Endothelial cell (in vitro differentiated cells): Measurements from ENCODE around the gene RELCH. TPM values are rescaled to one million over a fixed set of nuclear protein-coding genes. Genes with fewer than 3 reads are reported as not detected.

Experiments used
- DNase-seq: peaks from one replicate; pipeline ENCODE4 v3.0.0; 2021; ENCODE audit warnings: low spot score
- H3K27ac Mint-ChIP-seq: one replicate; pipeline ENCODE4 v1.8.0; 2021; ENCODE audit warnings: mixed read lengths, inconsistent platforms; ENCODE audit not compliant: unreplicated experiment
- H3K27me3 Mint-ChIP-seq: one replicate; pipeline ENCODE4 v1.8.0; 2021; ENCODE audit warnings: mild to moderate bottlenecking, moderate library complexity, mixed read lengths, inconsistent platforms; ENCODE audit not compliant: unreplicated experiment
- H3K36me3 Mint-ChIP-seq: one replicate; pipeline ENCODE4 v1.8.0; 2021; ENCODE audit warnings: mild to moderate bottlenecking, low read depth, mixed read lengths, inconsistent platforms; ENCODE audit not compliant: unreplicated experiment
- H3K4me1 Mint-ChIP-seq: one replicate; pipeline ENCODE4 v1.8.0; 2021; ENCODE audit warnings: mild to moderate bottlenecking, mixed read lengths, inconsistent platforms; ENCODE audit not compliant: unreplicated experiment
- H3K4me3 Mint-ChIP-seq: one replicate; pipeline ENCODE4 v1.8.0; 2021; ENCODE audit warnings: mild to moderate bottlenecking, mixed read lengths, inconsistent platforms; ENCODE audit not compliant: unreplicated experiment
- H3K9me3 Mint-ChIP-seq: one replicate; pipeline ENCODE4 v1.8.0; 2021; ENCODE audit warnings: mixed read lengths, inconsistent platforms; ENCODE audit not compliant: unreplicated experiment
- CTCF ChIP-seq: fragments of 200-600 bp; sonication (generic); IDR thresholded peaks from one replicate; pipeline ENCODE4 v1.5.0; 2021; ENCODE audit warnings: antibody characterized with exemption; ENCODE audit not compliant: unreplicated experiment
- long read RNA-seq: library from polyadenylated mRNA; unstranded; transcript quantifications from one replicate; pipeline ENCODE4 v2.0.0, GENCODE V29; 2020; ENCODE audit not compliant: unreplicated experiment
- total RNA-seq: library from RNA; stranded (reverse); fragmentation: NEBNext Ultra II Directional; extraction: Animal tissue kit (Norgen Biotek cat#: 25700); gene quantifications from one replicate; pipeline ENCODE4 v1.2.1, GENCODE V29; 2021; ENCODE audit not compliant: unreplicated experiment

The RELCH gene
- total RNA-seq: 27.3 TPM
- long read RNA-seq, partial matches to known transcripts: 1 of 1 reads
- long read RNA-seq, other reads (novel, unspliced or antisense): 0 of 1 reads

GRCh38 chr18:62186774-62187542 is at the start of gene RELCH, which contains the start of gene PIGN:
Gene RELCH (plus strand): TSS chr18:62187255. CDS start chr18:62187506, 251 bp downstream.
Gene PIGN (minus strand): TSS chr18:62187056. CDS start chr18:62161353, 25,703 bp downstream.
- Mint-ChIP-seq H3K36me3 (no peaks in the 10 kb centered on the region), H3K4me1 (peaks cover 27% of the 10 kb centered on the region), H3K4me3 (peak within 1 kb of the TSS; percentile 100), H3K9me3 (no peaks in the 10 kb centered on the region), H3K27ac (peak within 1 kb of the TSS; percentile 95), H3K27me3 (peaks cover 2% of the 10 kb centered on the region)
- TF ChIP-seq CTCF: no peak
- peak; percentile 91 for DNase-seq

- no peak for TF ChIP-seq CTCF
- Mint-ChIP-seq H3K27me3 (peaks cover 2% of the 10 kb centered on the region), H3K27ac (no peak overlapping the region), H3K4me1 (no peaks in the 10 kb centered on the region), H3K4me3 (no peak overlapping the region), H3K9me3 (no peaks in the 10 kb centered on the region), H3K36me3 (no peaks in the 10 kb centered on the region)
- DNase-seq: no peak
Observed at GRCh38 chr18:62138461-62139235, 48.4 kb upstream of the RELCH start.

GRCh38 chr18:62140259-62140658 is 46.8 kb upstream of the RELCH start:
- Mint-ChIP-seq H3K27ac (no peak overlapping the region), H3K4me3 (no peak overlapping the region), H3K9me3 (no peaks in the 10 kb centered on the region), H3K4me1 (no peaks in the 10 kb centered on the region), H3K27me3 (peaks cover 2% of the 10 kb centered on the region), H3K36me3 (no peaks in the 10 kb centered on the region)
- TF ChIP-seq CTCF: no peak
- DNase-seq: no peak

- Mint-ChIP-seq H3K4me1 (no peaks in the 10 kb centered on the region), H3K9me3 (no peaks in the 10 kb centered on the region), H3K36me3 (no peaks in the 10 kb centered on the region), H3K27me3 (no peaks in the 10 kb centered on the region), H3K27ac (no peak overlapping the region), H3K4me3 (no peak overlapping the region)
- DNase-seq: no peak
- TF ChIP-seq CTCF: no peak
Observed at GRCh38 chr18:62144338-62144737, 42.7 kb upstream of the RELCH start.
